Coronary artery (tissue), 2 donors: ENCODE results near the gene TERF2IP.

Source experiments
- DNase-seq: peaks from one replicate; pipeline ENCODE4 v3.0.0-alpha.2; 2017; ENCODE audit warnings: low spot score
- H3K27ac ChIP-seq, 2 donors: fragments of 200-600 bp; sonication (generic); one replicate each; pipeline ENCODE4 v1.5.1; 2016 to 2019
- H3K4me3 ChIP-seq: fragments of 200-600 bp; sonication (generic); 2 replicates; pipeline ENCODE4 v1.5.1; 2016; ENCODE audit warnings: mild to moderate bottlenecking, moderate library complexity
- TF ChIP-seq, protein P1 (sequence below): fragments of 200-600 bp; sonication (generic); IDR thresholded peaks from one replicate; pipeline ENCODE4 v1.5.1; 2019; ENCODE audit warnings: antibody characterized with exemption

The TERF2IP gene

DNA sequence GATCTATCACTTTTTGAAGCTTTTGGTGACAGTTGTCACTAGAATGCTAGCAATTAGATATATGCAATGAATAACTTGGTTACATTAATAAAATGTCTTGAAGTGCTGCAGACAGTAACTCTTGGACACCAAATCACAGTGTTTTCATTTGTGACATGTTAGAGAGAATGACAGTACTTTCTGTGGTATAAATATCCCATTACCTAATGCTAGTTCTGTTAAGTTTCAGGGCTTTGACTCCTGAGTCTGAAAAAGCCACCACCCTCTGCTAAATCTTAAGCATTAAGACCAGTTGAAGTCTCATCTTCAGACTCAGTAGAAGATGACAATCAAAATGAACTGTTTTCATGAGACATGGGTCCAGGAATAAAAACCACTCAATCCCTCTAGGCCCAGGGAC is 39.8 kb downstream of the TERF2IP start:
- TF ChIP-seq, protein P1, sequence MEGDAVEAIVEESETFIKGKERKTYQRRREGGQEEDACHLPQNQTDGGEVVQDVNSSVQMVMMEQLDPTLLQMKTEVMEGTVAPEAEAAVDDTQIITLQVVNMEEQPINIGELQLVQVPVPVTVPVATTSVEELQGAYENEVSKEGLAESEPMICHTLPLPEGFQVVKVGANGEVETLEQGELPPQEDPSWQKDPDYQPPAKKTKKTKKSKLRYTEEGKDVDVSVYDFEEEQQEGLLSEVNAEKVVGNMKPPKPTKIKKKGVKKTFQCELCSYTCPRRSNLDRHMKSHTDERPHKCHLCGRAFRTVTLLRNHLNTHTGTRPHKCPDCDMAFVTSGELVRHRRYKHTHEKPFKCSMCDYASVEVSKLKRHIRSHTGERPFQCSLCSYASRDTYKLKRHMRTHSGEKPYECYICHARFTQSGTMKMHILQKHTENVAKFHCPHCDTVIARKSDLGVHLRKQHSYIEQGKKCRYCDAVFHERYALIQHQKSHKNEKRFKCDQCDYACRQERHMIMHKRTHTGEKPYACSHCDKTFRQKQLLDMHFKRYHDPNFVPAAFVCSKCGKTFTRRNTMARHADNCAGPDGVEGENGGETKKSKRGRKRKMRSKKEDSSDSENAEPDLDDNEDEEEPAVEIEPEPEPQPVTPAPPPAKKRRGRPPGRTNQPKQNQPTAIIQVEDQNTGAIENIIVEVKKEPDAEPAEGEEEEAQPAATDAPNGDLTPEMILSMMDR, result no peak
- no peak overlapping the region for H3K4me3 ChIP-seq
- no peak for DNase-seq
- H3K27ac ChIP-seq, result no peak overlapping the region

GRCh38 chr16:75695708-75696107 is 48.1 kb downstream of the TERF2IP start:
- Histone ChIP-seq H3K27ac (no peak overlapping the region), H3K4me3 (no peak overlapping the region)
- TF ChIP-seq, protein P1, result no peak
- DNase-seq, result no peak

DNA sequence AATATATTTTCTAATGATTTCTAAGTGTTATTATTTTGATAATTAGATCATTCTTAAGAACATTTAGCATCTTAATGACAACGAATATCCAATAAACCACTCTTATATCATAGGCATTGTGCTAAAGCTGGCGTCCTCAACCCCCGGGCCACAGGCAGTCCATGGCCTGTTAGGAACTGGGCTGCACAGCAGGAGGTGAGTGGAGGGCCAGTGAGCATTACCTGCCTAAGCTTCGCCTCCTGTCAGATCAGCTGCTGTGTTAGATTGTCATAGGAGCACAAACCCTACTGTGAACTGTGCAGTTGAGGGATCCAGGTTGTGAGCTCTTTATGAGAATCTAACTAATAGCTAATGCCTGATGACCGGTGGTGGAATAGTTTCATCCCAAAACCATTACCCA is 50.0 kb downstream of the TERF2IP start:
- TF ChIP-seq, protein P1, result no peak
- DNase-seq, result no peak

DNA sequence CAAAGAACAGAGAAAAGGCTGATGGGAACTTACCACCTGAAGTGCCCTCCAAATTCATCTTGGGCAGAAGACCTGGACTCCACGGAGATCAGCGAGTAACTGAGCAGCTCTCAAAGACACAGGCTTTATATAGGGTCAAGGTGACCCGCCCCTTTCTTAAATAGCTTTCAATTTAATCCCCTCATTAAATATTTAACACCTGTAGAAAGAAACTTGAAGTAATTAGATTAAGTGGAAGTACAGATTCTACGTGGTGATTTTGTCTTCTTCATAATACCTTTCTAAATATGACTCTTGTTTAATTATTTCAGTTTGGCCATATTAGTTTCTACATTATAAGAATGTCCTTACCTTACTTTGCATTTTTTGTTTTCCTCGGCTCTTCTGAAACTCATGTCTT is 53.8 kb downstream of the TERF2IP start, which contains the start of gene DUXB:
Gene DUXB, minus strand, starts transcription at position 101 of the 400 bp plus-strand sequence. Its CDS starts 43 bp downstream, at position 58.
- Histone ChIP-seq H3K27ac (no peak within 1 kb of the TSS), H3K4me3 (no peak within 1 kb of the TSS)
- no peak for DNase-seq
- TF ChIP-seq, protein P1, result no peak

More for the DNA sequence above, 50.0 kb downstream of the TERF2IP start:
- Histone ChIP-seq H3K27ac (no peak overlapping the region), H3K4me3 (no peak overlapping the region)

DNA sequence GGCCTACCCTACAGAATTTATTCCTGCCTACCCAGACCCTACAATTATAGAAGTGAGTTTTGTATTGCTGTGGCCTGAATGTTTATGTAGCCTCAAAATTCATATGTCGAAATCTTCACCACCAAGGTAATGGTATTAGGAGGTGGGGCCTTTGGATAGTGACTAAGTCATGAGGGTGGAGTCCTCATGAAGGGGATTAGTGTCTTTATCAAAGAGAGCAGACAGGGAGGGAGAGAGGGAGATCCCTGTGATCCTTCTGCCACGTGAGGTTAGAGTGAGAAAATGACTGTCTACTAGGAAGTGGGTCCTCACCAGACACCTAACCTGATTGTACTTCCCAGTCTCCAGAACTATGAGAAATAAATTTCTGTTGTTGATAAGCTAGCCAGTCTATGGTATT is 54.7 kb downstream of the TERF2IP start:
- Histone ChIP-seq H3K27ac (no peak overlapping the region), H3K4me3 (no peak overlapping the region)
- no peak for DNase-seq
- TF ChIP-seq, protein P1, result no peak

DNA sequence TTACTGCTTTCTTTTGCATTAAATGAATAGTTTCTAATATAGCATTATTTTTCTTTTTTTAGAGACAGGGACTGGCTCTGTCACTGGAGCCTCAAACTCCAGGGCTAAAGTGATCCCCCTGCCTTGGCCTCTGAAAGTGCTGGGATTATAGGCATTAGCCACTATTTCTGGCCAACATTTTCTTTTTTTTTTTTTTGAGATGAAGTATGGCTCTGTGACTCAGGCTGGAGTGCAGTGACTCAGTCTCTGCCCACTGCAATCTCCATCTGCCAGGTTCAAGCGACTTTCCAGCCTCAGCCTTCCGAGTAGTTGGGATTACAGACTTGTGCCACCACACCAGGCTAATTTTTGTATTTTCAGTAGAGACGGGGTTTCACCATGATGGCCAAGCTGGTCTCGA is 55.7 kb downstream of the TERF2IP start:
- Histone ChIP-seq H3K4me3 (no peak overlapping the region), H3K27ac (no peak overlapping the region)
- TF ChIP-seq, protein P1, result no peak
- DNase-seq, result no peak
